Gastroesophageal sphincter (tissue), 3 donors: Measurements from ENCODE around the gene ATP5ME.

Experiments
- CTCF ChIP-seq, 4 experiments: fragments of 200-600 bp in 2 of 4; fragments of 450-650 bp in 2 of 4; sonication (generic) in 1 of 4; IDR thresholded peaks; one replicate each; pipeline ENCODE4 v1.5.1; 2017 to 2019; ENCODE audit warnings: antibody characterized with exemption in 4 of 4, mild to moderate bottlenecking in 2 of 4, moderate library complexity in 2 of 4
- EP300 ChIP-seq: sonication (generic); formaldehyde crosslinking; IDR thresholded peaks from one replicate; pipeline ENCODE4 v1.6.1; 2017; ENCODE audit warnings: antibody characterized with exemption, mild to moderate bottlenecking
- POLR2A ChIP-seq, 2 donors: fragments of 450-650 bp; IDR thresholded peaks; one replicate each; pipeline ENCODE4 v1.6.1; 2017; ENCODE audit warnings: antibody characterized with exemption in 2 of 2, mild to moderate bottlenecking in 2 of 2, moderate library complexity in 1 of 2

- no peak for TF ChIP-seq EP300
- no peak for TF ChIP-seq POLR2A (IDR thresholded peaks at IDR 0.05)
- TF ChIP-seq CTCF (IDR thresholded peaks at IDR 0.05), result no peak
These were observed 43.7 kb upstream of the ATP5ME start for GRCh38 chr4:717601-718320.
